ENCODE measurements around the gene KCNMA1. TPM values are rescaled to one million over a fixed set of nuclear protein-coding genes. Genes with fewer than 3 reads are reported as not detected.

The KCNMA1 gene
- total and polyA plus RNA-seq, 2 donors from 2014 or later: 4.2 to 8.9 TPM

GRCh38 chr10:77070346-77070745 is 567.3 kb downstream of the KCNMA1 start:
- no peaks in the 10 kb centered on the region for H3K4me1 ChIP-seq (ENCODE audit: control insufficient read depth in 2 of 3, insufficient read depth in 2 of 3, low read depth in 1 of 3, low read length in 3 of 3)
- H3K9ac ChIP-seq (ENCODE audit: low read length in 3 of 3): no peak overlapping the region
- H3K4me3 ChIP-seq (ENCODE audit: low read length in 3 of 3): no peak overlapping the region
- no peaks in the 10 kb centered on the region for H3K27me3 ChIP-seq (ENCODE audit: control insufficient read depth, insufficient read depth, low read length)
- DNase-seq (no peak), FAIRE-seq (no peak)
- H3K9me3 ChIP-seq (ENCODE audit: control insufficient read depth in 2 of 3, insufficient read depth in 1 of 3, low read length in 3 of 3): no peaks in the 10 kb centered on the region
- TF ChIP-seq CTCF (IDR thresholded peaks at IDR 0.05; ENCODE audit: borderline replicate concordance, extremely low read depth, insufficient read depth): no peak
- H3K27ac ChIP-seq (ENCODE audit: low read depth in 2 of 2, low read length in 2 of 2): no peak overlapping the region
- intact Hi-C loops (cut with DNase I): no loop called here
- H3K36me3 ChIP-seq (ENCODE audit: control insufficient read depth in 2 of 3, insufficient read depth in 3 of 3, low read length in 3 of 3): no peaks in the 10 kb centered on the region

GRCh38 chr10:77068969-77069368 is 568.6 kb downstream of the KCNMA1 start:
- no peak for TF ChIP-seq CTCF (IDR thresholded peaks at IDR 0.05; ENCODE audit: borderline replicate concordance, extremely low read depth, insufficient read depth)
- no peak overlapping the region for H3K9ac ChIP-seq (ENCODE audit: low read length in 3 of 3)
- H3K9me3 ChIP-seq (ENCODE audit: control insufficient read depth in 2 of 3, insufficient read depth in 1 of 3, low read length in 3 of 3): no peaks in the 10 kb centered on the region
- no peak overlapping the region for H3K27ac ChIP-seq (ENCODE audit: low read depth in 2 of 2, low read length in 2 of 2)
- no peaks in the 10 kb centered on the region for H3K4me1 ChIP-seq (ENCODE audit: control insufficient read depth in 2 of 3, insufficient read depth in 2 of 3, low read depth in 1 of 3, low read length in 3 of 3)
- H3K36me3 ChIP-seq (ENCODE audit: control insufficient read depth in 2 of 3, insufficient read depth in 3 of 3, low read length in 3 of 3): no peaks in the 10 kb centered on the region
- H3K4me3 ChIP-seq (ENCODE audit: low read length in 3 of 3): no peak overlapping the region
- DNase-seq (no peak), FAIRE-seq (no peak)
- intact Hi-C loops (cut with DNase I): no loop called here
- H3K27me3 ChIP-seq (ENCODE audit: control insufficient read depth, insufficient read depth, low read length): no peaks in the 10 kb centered on the region

GRCh38 chr10:77068272-77068671 is 569.3 kb downstream of the KCNMA1 start:
- Histone ChIP-seq H3K27ac (ENCODE audit: low read depth in 2 of 2, low read length in 2 of 2) (no peak overlapping the region), H3K9me3 (ENCODE audit: control insufficient read depth in 2 of 3, insufficient read depth in 1 of 3, low read length in 3 of 3) (no peaks in the 10 kb centered on the region), H3K36me3 (ENCODE audit: control insufficient read depth in 2 of 3, insufficient read depth in 3 of 3, low read length in 3 of 3) (no peaks in the 10 kb centered on the region), H3K9ac (ENCODE audit: low read length in 3 of 3) (no peak overlapping the region), H3K4me1 (ENCODE audit: control insufficient read depth in 2 of 3, insufficient read depth in 2 of 3, low read depth in 1 of 3, low read length in 3 of 3) (no peaks in the 10 kb centered on the region), H3K27me3 (ENCODE audit: control insufficient read depth, insufficient read depth, low read length) (no peaks in the 10 kb centered on the region), H3K4me3 (ENCODE audit: low read length in 3 of 3) (no peak overlapping the region)
- TF ChIP-seq CTCF (IDR thresholded peaks at IDR 0.05; ENCODE audit: borderline replicate concordance, extremely low read depth, insufficient read depth): no peak
- DNase-seq (no peak), FAIRE-seq (no peak)
- intact Hi-C loops (cut with DNase I): no loop called here

- TF ChIP-seq CTCF (IDR thresholded peaks at IDR 0.05; ENCODE audit: borderline replicate concordance, extremely low read depth, insufficient read depth): no peak
- Histone ChIP-seq H3K9ac (ENCODE audit: low read length in 3 of 3) (no peak overlapping the region), H3K4me1 (ENCODE audit: control insufficient read depth in 2 of 3, insufficient read depth in 2 of 3, low read depth in 1 of 3, low read length in 3 of 3) (no peaks in the 10 kb centered on the region), H3K36me3 (ENCODE audit: control insufficient read depth in 2 of 3, insufficient read depth in 3 of 3, low read length in 3 of 3) (no peaks in the 10 kb centered on the region), H3K27ac (ENCODE audit: low read depth in 2 of 2, low read length in 2 of 2) (no peak overlapping the region), H3K9me3 (ENCODE audit: control insufficient read depth in 2 of 3, insufficient read depth in 1 of 3, low read length in 3 of 3) (no peaks in the 10 kb centered on the region), H3K27me3 (ENCODE audit: control insufficient read depth, insufficient read depth, low read length) (no peaks in the 10 kb centered on the region), H3K4me3 (ENCODE audit: low read length in 3 of 3) (no peak overlapping the region)
- FAIRE-seq: no peak
- intact Hi-C loops (cut with DNase I): no loop called here
- DNase-seq: no peak
Observed at GRCh38 chr10:77062381-77062780, 575.2 kb downstream of the KCNMA1 start.

All from kidney (tissue), 14 donors.